Caki2 (cell line): ENCODE results near the gene SSU72. TPM values are rescaled to one million over a fixed set of nuclear protein-coding genes. Genes with fewer than 3 reads are reported as not detected.
"Not testable (repeated sequence)": the region's sequence is repeated elsewhere in the genome, so short reads cannot be mapped to it uniquely, and the experiment has no call there.

Experiments used
- DNase-seq: peaks from one replicate; pipeline ENCODE4 v3.0.0-alpha.2; 2015; ENCODE audit warnings: low read depth
- in situ Hi-C: cut with HindIII; loops from 2 replicates; pipeline ENCODE4 v1.10.0; 2016; ENCODE audit warnings: low sequenced_read_pairs, low pct_unique_long_range_greater_than_20kb, mixed read lengths
- total RNA-seq: library from RNA; depleted of rRNA; stranded (reverse); fragments of >200 nt; shearing (Covaris generic); gene quantifications from 2 replicates; pipeline ENCODE4 v1.2.3, GENCODE V29; 2014; ENCODE audit warnings: low replicate concordance; rRNA removed

Gene SSU72
- total RNA-seq, 1 experiment from 2014 or later = 51.1 TPM

DNA sequence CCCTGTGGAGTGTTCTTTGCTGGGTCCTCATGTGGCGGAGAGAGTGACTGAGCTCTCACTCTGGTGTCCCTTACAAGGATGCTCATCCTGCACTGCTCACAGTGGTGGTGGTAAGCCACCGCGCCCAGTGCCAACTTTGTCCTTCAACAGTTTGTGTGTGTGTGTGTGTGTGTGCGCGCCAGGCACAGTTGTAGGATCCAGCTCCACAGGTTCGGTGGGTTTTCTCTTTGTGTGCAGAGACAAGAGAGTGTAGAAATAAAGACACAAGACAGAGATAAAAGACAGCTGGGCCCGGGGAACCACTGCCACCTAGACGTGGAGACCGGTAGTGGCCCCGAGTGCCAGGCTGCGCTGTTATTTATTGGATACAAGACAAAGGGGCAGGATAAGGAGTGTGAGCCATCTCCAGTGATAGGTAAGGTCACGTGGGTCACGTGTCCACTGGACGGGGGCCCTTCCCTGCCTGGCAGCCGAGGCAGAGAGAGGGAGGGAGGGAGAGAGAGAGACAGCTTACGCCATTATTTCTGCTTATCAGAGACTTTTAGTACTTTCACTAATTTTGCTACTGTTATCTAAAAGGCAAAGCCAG is 69.8 kb downstream of the SSU72 start:
- peak; percentile 87 for DNase-seq
- in situ Hi-C loops = not testable (repeated sequence)

DNA sequence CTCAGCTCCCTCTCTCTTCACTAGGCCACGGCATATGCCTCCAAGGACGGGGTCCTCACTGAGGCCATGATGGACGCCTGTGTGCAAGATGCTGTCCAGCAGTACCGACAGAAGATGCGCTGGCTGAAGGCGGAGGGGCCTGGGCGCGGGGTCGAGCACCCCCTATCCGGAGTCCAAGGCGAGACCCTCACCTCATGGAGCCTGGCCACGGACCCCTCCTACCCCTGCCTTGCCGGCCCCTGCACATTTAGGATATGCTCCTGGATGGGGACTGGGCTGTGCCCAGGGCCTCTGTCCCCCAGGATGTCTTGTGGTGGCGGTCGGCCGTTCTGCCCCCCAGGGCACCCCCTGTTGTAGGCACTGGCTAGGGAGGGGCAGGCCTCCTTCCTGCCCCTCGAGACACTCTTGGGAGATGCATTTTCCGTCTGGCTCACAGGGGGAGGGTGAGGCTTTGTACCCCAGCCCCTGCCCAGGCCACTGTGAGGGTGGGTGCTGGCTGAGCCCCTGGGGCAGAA is 79.1 kb downstream of the SSU72 start:
- DNase-seq, in situ Hi-C loops: not testable (repeated sequence)

DNA sequence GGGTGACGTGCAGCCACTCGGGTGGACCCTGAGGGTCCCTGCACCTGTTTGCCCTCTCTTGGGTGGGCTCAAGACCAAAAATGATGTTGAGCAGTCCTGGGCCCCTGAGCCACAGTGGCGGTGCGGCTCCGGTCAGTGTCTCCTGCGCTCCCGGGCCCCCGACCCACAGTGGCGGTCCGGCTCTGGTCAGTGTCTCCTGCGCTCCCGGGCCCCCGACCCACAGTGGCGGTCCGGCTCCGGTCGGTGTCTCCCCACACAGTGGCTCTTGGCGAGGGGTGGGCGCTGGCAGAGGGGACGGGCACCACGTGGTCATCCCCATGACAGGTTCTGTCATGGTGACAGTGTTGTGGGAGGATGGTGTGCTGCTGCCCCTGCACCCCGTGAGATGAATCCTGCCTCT is 80.4 kb downstream of the SSU72 start:
- DNase-seq, in situ Hi-C loops: not testable (repeated sequence)

Other genes with a start within 250 kb of the SSU72 start
- not detected in 2 replicates for gene TAS1R3, start 243.6 kb downstream of the SSU72 start, total RNA-seq
- 84.9 and 103 TPM in 2 replicates for gene DVL1, start 225.4 kb downstream of the SSU72 start, total RNA-seq
- gene MXRA8, start 216.3 kb downstream of the SSU72 start, total RNA-seq = not detected in 2 replicates
- gene AURKAIP1, start 199.7 kb downstream of the SSU72 start, total RNA-seq = 130 and 178 TPM in 2 replicates
- gene CCNL2, start 175.5 kb downstream of the SSU72 start, total RNA-seq = 34.3 and 34.9 TPM in 2 replicates
- 32.2 and 79.3 TPM in 2 replicates for gene MRPL20, start 167.6 kb downstream of the SSU72 start, total RNA-seq
- gene ANKRD65, start 153.6 kb downstream of the SSU72 start, total RNA-seq = not detected in 2 replicates
- 37.5 and 47.0 TPM in 2 replicates for gene VWA1, start 139.2 kb downstream of the SSU72 start, total RNA-seq
- not detected in 2 replicates for gene ATAD3C, start 125.2 kb downstream of the SSU72 start, total RNA-seq
- 22.3 and 40.7 TPM in 2 replicates for gene ATAD3B, start 103.1 kb downstream of the SSU72 start, total RNA-seq
- 78.9 and 82.4 TPM in 2 replicates for gene ATAD3A, start 62.7 kb downstream of the SSU72 start, total RNA-seq
- gene TMEM240, start 34.2 kb downstream of the SSU72 start, total RNA-seq = not detected in 2 replicates
- gene FNDC10, start 25.3 kb upstream of the SSU72 start, total RNA-seq = 16.9 and 31.3 TPM in 2 replicates
- gene MIB2, start 40.6 kb upstream of the SSU72 start, total RNA-seq = 35.7 and 49.0 TPM in 2 replicates
- not detected in 2 replicates for gene MMP23B, start 57.3 kb upstream of the SSU72 start, total RNA-seq
- 4.4 and 5.5 TPM in 2 replicates for gene CDK11B, start 84.1 kb upstream of the SSU72 start, total RNA-seq
- 13.6 and 13.8 TPM in 2 replicates for gene SLC35E2B, start 117.9 kb upstream of the SSU72 start, total RNA-seq
- 3.7 and 15.4 TPM in 2 replicates for gene CDK11A, start 149.5 kb upstream of the SSU72 start, total RNA-seq
- 51.8 and 82.9 TPM in 2 replicates for gene NADK, start 203.6 kb upstream of the SSU72 start, total RNA-seq